ENCODE measurements around the gene PLEK2. TPM values are rescaled to one million over a fixed set of nuclear protein-coding genes. Genes with fewer than 3 reads are reported as not detected.

The PLEK2 gene
- total RNA-seq, 1 donor from 2014 or later = not detected

- Mint-ChIP-seq H3K4me3 (no peak overlapping the region), H3K36me3 (peaks cover 37% of the 10 kb centered on the region), H3K27me3 (ENCODE audit: low read depth) (no peaks in the 10 kb centered on the region), H3K27ac (no peak overlapping the region), H3K9me3 (no peaks in the 10 kb centered on the region), H3K4me1 (no peaks in the 10 kb centered on the region)
- no peak for DNase-seq (ENCODE audit: low spot score in 2 of 2, unreplicated experiment in 2 of 2)
- no peak for TF ChIP-seq CTCF (IDR thresholded peaks at IDR 0.05; ENCODE audit: unreplicated experiment)
These were observed 34.0 kb downstream of the PLEK2 start for GRCh38 chr14:67377916-67378315.

GRCh38 chr14:67373347-67373746 is 38.6 kb downstream of the PLEK2 start:
- Mint-ChIP-seq H3K27ac (no peak overlapping the region), H3K27me3 (ENCODE audit: low read depth) (no peaks in the 10 kb centered on the region), H3K36me3 (peaks cover 28% of the 10 kb centered on the region), H3K9me3 (no peaks in the 10 kb centered on the region), H3K4me1 (no peaks in the 10 kb centered on the region), H3K4me3 (no peak overlapping the region)
- no peak for TF ChIP-seq CTCF (IDR thresholded peaks at IDR 0.05; ENCODE audit: unreplicated experiment)
- DNase-seq (ENCODE audit: low spot score in 2 of 2, unreplicated experiment in 2 of 2) = no peak

- no peak overlapping the region for H3K4me3 Mint-ChIP-seq
- no peak for DNase-seq (ENCODE audit: low spot score in 2 of 2, unreplicated experiment in 2 of 2)
- TF ChIP-seq CTCF (IDR thresholded peaks at IDR 0.05; ENCODE audit: unreplicated experiment) = no peak
- no peaks in the 10 kb centered on the region for H3K4me1 Mint-ChIP-seq
- H3K36me3 Mint-ChIP-seq = peaks cover 30% of the 10 kb centered on the region
- no peaks in the 10 kb centered on the region for H3K9me3 Mint-ChIP-seq
- H3K27me3 Mint-ChIP-seq (ENCODE audit: low read depth) = no peaks in the 10 kb centered on the region
- H3K27ac Mint-ChIP-seq = no peak overlapping the region
These were observed 39.1 kb downstream of the PLEK2 start for GRCh38 chr14:67372833-67373232.

- DNase-seq (ENCODE audit: low spot score in 2 of 2, unreplicated experiment in 2 of 2) = no peak
- no peak overlapping the region for H3K4me3 Mint-ChIP-seq
- peaks cover 26% of the 10 kb centered on the region for H3K36me3 Mint-ChIP-seq
- H3K27ac Mint-ChIP-seq = no peak overlapping the region
- TF ChIP-seq CTCF (IDR thresholded peaks at IDR 0.05; ENCODE audit: unreplicated experiment) = no peak
- H3K4me1 Mint-ChIP-seq = no peaks in the 10 kb centered on the region
- H3K27me3 Mint-ChIP-seq (ENCODE audit: low read depth) = no peaks in the 10 kb centered on the region
- no peaks in the 10 kb centered on the region for H3K9me3 Mint-ChIP-seq
These were observed 40.5 kb downstream of the PLEK2 start for GRCh38 chr14:67371247-67372148.

GRCh38 chr14:67370830-67371229 is 41.1 kb downstream of the PLEK2 start:
- H3K27ac Mint-ChIP-seq = no peak overlapping the region
- H3K27me3 Mint-ChIP-seq (ENCODE audit: low read depth) = no peaks in the 10 kb centered on the region
- no peaks in the 10 kb centered on the region for H3K4me1 Mint-ChIP-seq
- no peaks in the 10 kb centered on the region for H3K9me3 Mint-ChIP-seq
- no peak for DNase-seq (ENCODE audit: low spot score in 2 of 2, unreplicated experiment in 2 of 2)
- no peak for TF ChIP-seq CTCF (IDR thresholded peaks at IDR 0.05; ENCODE audit: unreplicated experiment)
- H3K36me3 Mint-ChIP-seq = peaks cover 27% of the 10 kb centered on the region
- H3K4me3 Mint-ChIP-seq = no peak overlapping the region

All from mesothelial cell of epicardium (in vitro differentiated cells).